ENCODE results near the gene CASZ1. TPM values are rescaled to one million over a fixed set of nuclear protein-coding genes. Genes with fewer than 3 reads are reported as not detected.

CASZ1 gene
- polyA plus RNA-seq, 3 donors, result 0.30 to 3.7 (median 0.50) TPM

GRCh38 chr1:10647414-10648170, 148.9 kb downstream of the CASZ1 start:
- Mint-ChIP-seq H3K4me3 (no peak overlapping the region), H3K27me3 (ENCODE audit: low read depth in 3 of 3) (peaks cover 0 to 3% (median 2%) of the 10 kb centered on the region in 3 donors), H3K27ac (no peak overlapping the region), H3K4me1 (no peaks in the 10 kb centered on the region), H3K9me3 (no peaks in the 10 kb centered on the region), H3K36me3 (no peaks in the 10 kb centered on the region)
- Histone ChIP-seq H3K79me2 (ENCODE audit: insufficient read depth, low read length) (no peaks in the 10 kb centered on the region), H3K36me3 (replicated peaks in 1 of 2; ENCODE audit: control insufficient read depth in 1 of 2, insufficient read depth in 2 of 2, low read length in 2 of 2) (no peaks in the 10 kb centered on the region), H3K4me2 (replicated peaks; ENCODE audit: extremely low read depth, low read length, poor library complexity, severe bottlenecking) (no peak overlapping the region), H3K9me3 (replicated peaks in 1 of 2; ENCODE audit: control insufficient read depth in 1 of 2, insufficient read depth in 1 of 2, low read length in 2 of 2) (no peaks in the 10 kb centered on the region), H4K20me1 (ENCODE audit: insufficient read depth, low read length) (no peaks in the 10 kb centered on the region), H3K27me3 (ENCODE audit: control insufficient read depth in 2 of 2, insufficient read depth in 2 of 2, low read length in 2 of 2) (no peaks in the 10 kb centered on the region), H3K27ac (ENCODE audit: low read depth in 1 of 2, low read length in 2 of 2) (no peak overlapping the region), H2AFZ (ENCODE audit: insufficient read depth, low read depth, low read length, poor library complexity, severe bottlenecking) (no peak overlapping the region), H3K4me3 (replicated peaks in 1 of 3; ENCODE audit: low read depth in 2 of 3, low read length in 3 of 3) (no peak overlapping the region), H3K4me1 (ENCODE audit: control insufficient read depth in 1 of 2, insufficient read depth in 2 of 2, low read length in 2 of 2) (no peaks in the 10 kb centered on the region), H3K9ac (ENCODE audit: insufficient read depth, low read length, poor library complexity, severe bottlenecking) (no peak overlapping the region)
- TF ChIP-seq, protein P1, sequence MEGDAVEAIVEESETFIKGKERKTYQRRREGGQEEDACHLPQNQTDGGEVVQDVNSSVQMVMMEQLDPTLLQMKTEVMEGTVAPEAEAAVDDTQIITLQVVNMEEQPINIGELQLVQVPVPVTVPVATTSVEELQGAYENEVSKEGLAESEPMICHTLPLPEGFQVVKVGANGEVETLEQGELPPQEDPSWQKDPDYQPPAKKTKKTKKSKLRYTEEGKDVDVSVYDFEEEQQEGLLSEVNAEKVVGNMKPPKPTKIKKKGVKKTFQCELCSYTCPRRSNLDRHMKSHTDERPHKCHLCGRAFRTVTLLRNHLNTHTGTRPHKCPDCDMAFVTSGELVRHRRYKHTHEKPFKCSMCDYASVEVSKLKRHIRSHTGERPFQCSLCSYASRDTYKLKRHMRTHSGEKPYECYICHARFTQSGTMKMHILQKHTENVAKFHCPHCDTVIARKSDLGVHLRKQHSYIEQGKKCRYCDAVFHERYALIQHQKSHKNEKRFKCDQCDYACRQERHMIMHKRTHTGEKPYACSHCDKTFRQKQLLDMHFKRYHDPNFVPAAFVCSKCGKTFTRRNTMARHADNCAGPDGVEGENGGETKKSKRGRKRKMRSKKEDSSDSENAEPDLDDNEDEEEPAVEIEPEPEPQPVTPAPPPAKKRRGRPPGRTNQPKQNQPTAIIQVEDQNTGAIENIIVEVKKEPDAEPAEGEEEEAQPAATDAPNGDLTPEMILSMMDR (IDR thresholded peaks at IDR 0.05), result no peak
- DNase-seq, result no peak
- WGBS (ENCODE audit: insufficient coverage), result 96% methylated on average over 36 of the region's 38 CpGs
- intact Hi-C loops (cut with micrococcal nuclease), result no loop called here

GRCh38 chr1:10646347-10646861, 150.0 kb downstream of the CASZ1 start:
- Histone ChIP-seq H3K4me2 (replicated peaks; ENCODE audit: extremely low read depth, low read length, poor library complexity, severe bottlenecking) (no peak overlapping the region), H3K9me3 (replicated peaks in 1 of 2; ENCODE audit: control insufficient read depth in 1 of 2, insufficient read depth in 1 of 2, low read length in 2 of 2) (no peaks in the 10 kb centered on the region), H3K79me2 (ENCODE audit: insufficient read depth, low read length) (no peaks in the 10 kb centered on the region), H3K27me3 (ENCODE audit: control insufficient read depth in 2 of 2, insufficient read depth in 2 of 2, low read length in 2 of 2) (no peaks in the 10 kb centered on the region), H3K4me1 (ENCODE audit: control insufficient read depth in 1 of 2, insufficient read depth in 2 of 2, low read length in 2 of 2) (no peaks in the 10 kb centered on the region), H3K36me3 (replicated peaks in 1 of 2; ENCODE audit: control insufficient read depth in 1 of 2, insufficient read depth in 2 of 2, low read length in 2 of 2) (no peaks in the 10 kb centered on the region), H3K4me3 (replicated peaks in 1 of 3; ENCODE audit: low read depth in 2 of 3, low read length in 3 of 3) (no peak overlapping the region), H3K27ac (ENCODE audit: low read depth in 1 of 2, low read length in 2 of 2) (no peak overlapping the region), H2AFZ (ENCODE audit: insufficient read depth, low read depth, low read length, poor library complexity, severe bottlenecking) (no peak overlapping the region), H3K9ac (ENCODE audit: insufficient read depth, low read length, poor library complexity, severe bottlenecking) (no peak overlapping the region), H4K20me1 (ENCODE audit: insufficient read depth, low read length) (no peaks in the 10 kb centered on the region)
- intact Hi-C loops (cut with micrococcal nuclease), result no loop called here
- Mint-ChIP-seq H3K27ac (no peak overlapping the region), H3K4me1 (no peaks in the 10 kb centered on the region), H3K36me3 (no peaks in the 10 kb centered on the region), H3K9me3 (no peaks in the 10 kb centered on the region), H3K4me3 (no peak overlapping the region), H3K27me3 (ENCODE audit: low read depth in 3 of 3) (peaks cover 0 to 3% (median 2%) of the 10 kb centered on the region in 3 donors)
- 92% methylated on average over 12 of the region's 12 CpGs for WGBS (ENCODE audit: insufficient coverage)
- TF ChIP-seq, protein P1 (IDR thresholded peaks at IDR 0.05), result no peak
- DNase-seq, result no peak

All from CD14-positive monocyte (primary cell).